HEK293 (cell line): ENCODE measurements around the gene BMP2K.
A peak's percentile ranks its signal among the peaks of the same experiment; 100 is the strongest.

Experiments
- CTCF ChIA-PET: fragments of 350-600 bp; formaldehyde crosslinking; extraction: SDS; loops from one replicate; lab custom pipeline; 2021; ENCODE audit warnings: antibody characterized with exemption; lab: Yijun Ruan, JAX
- POLR2A ChIA-PET: fragments of 300-600 bp; formaldehyde crosslinking; extraction: SDS; loops from one replicate; lab custom pipeline; 2020; ENCODE audit warnings: antibody characterized with exemption, inconsistent platforms; lab: Yijun Ruan, JAX
- H3K27ac ChIP-seq: fragments of 200-500 bp; sonication (Bioruptor generic); 2 replicates; pipeline ENCODE4 v1.5.1; 2014; ENCODE audit warnings: low read depth, low read length, control low read depth, inconsistent platforms; ENCODE audit errors: extremely low read depth
- H3K36me3 ChIP-seq, 2 experiments: fragments of 200-500 bp in 1 of 2; sonication (Bioruptor generic) in 1 of 2; 1 replicate in 1 of 2; 2 replicates in 1 of 2; pipeline ENCODE4 v1.5.1; 2014 to 2017; ENCODE audit warnings: inconsistent platforms in 2 of 2, low read length in 2 of 2; ENCODE audit not compliant: control insufficient read depth in 2 of 2, insufficient read depth in 1 of 2
- H3K4me1 ChIP-seq: fragments of 200-500 bp; sonication (Bioruptor generic); 2 replicates; pipeline ENCODE4 v1.5.1; 2014; ENCODE audit warnings: mild to moderate bottlenecking, low read length, inconsistent platforms; ENCODE audit not compliant: control insufficient read depth, insufficient read depth
- H3K4me3 ChIP-seq: 2 replicates; pipeline ENCODE4 v1.5.1; 2011; ENCODE audit warnings: low read depth, mild to moderate bottlenecking, control low read depth, low read length, moderate library complexity
- H3K9me3 ChIP-seq: fragments of 200-500 bp; sonication (Bioruptor generic); 2 replicates; pipeline ENCODE4 v1.5.1; 2014; ENCODE audit warnings: low read depth, low read length, inconsistent platforms; ENCODE audit not compliant: control insufficient read depth, insufficient read depth
- EGR2 ChIP-seq: fragments of 450-650 bp; formaldehyde crosslinking; IDR thresholded peaks from 2 replicates; pipeline ENCODE4 v1.5.1; 2016; ENCODE audit warnings: low read depth, missing biosample characterization, missing genetic modification characterization
- FEZF1 ChIP-seq: fragments of 450-650 bp; formaldehyde crosslinking; IDR thresholded peaks from 2 replicates; pipeline ENCODE4 v1.5.1; 2016; ENCODE audit warnings: missing biosample characterization, missing genetic modification characterization
- GLIS2 ChIP-seq: fragments of 450-650 bp; formaldehyde crosslinking; IDR thresholded peaks from 2 replicates; pipeline ENCODE4 v1.5.1; 2016; ENCODE audit warnings: missing biosample characterization, missing genetic modification characterization
- HOXC10 ChIP-seq: sonication (generic); formaldehyde crosslinking; IDR thresholded peaks from 2 replicates; pipeline ENCODE4 v1.8.1; 2023; ENCODE audit warnings: mild to moderate bottlenecking, missing genetic modification reagents
- KLF16 ChIP-seq: fragments of 450-650 bp; formaldehyde crosslinking; IDR thresholded peaks from 2 replicates; pipeline ENCODE4 v1.5.1; 2017; ENCODE audit warnings: missing biosample characterization, missing genetic modification characterization
- KLF17 ChIP-seq: fragments of 450-650 bp; formaldehyde crosslinking; IDR thresholded peaks from 2 replicates; pipeline ENCODE4 v1.5.1; 2016; ENCODE audit warnings: missing biosample characterization, missing genetic modification characterization
- OSR2 ChIP-seq: fragments of 450-650 bp; formaldehyde crosslinking; IDR thresholded peaks from 2 replicates; pipeline ENCODE4 v1.5.1; 2016; ENCODE audit warnings: missing biosample characterization, missing genetic modification characterization
- PRDM1 ChIP-seq: fragments of 450-650 bp; formaldehyde crosslinking; IDR thresholded peaks from 2 replicates; pipeline ENCODE4; 2016; ENCODE audit warnings: missing biosample characterization, missing genetic modification characterization
- ZBTB26 ChIP-seq: fragments of 450-650 bp; formaldehyde crosslinking; optimal IDR thresholded peaks from 2 replicates; pipeline ENCODE3; 2016; ENCODE audit warnings: missing biosample characterization, mild to moderate bottlenecking, missing genetic modification characterization
- ZBTB48 ChIP-seq: fragments of 450-650 bp; formaldehyde crosslinking; IDR thresholded peaks from 2 replicates; pipeline ENCODE4 v1.5.1; 2016; ENCODE audit warnings: missing biosample characterization, missing genetic modification characterization
- ZNF155 ChIP-seq: fragments of 450-650 bp; formaldehyde crosslinking; IDR thresholded peaks from 2 replicates; pipeline ENCODE4 v1.5.1; 2016; ENCODE audit warnings: missing biosample characterization, missing genetic modification characterization
- ZNF18 ChIP-seq: fragments of 450-650 bp; formaldehyde crosslinking; IDR thresholded peaks from 2 replicates; pipeline ENCODE4 v1.5.1; 2016; ENCODE audit warnings: missing biosample characterization, missing genetic modification characterization
- ZNF221 ChIP-seq: fragments of 450-650 bp; formaldehyde crosslinking; IDR thresholded peaks from 2 replicates; pipeline ENCODE4 v1.5.1; 2017; ENCODE audit warnings: missing biosample characterization, missing genetic modification characterization, borderline replicate concordance
- ZNF23 ChIP-seq: fragments of 450-650 bp; formaldehyde crosslinking; IDR thresholded peaks from 2 replicates; pipeline ENCODE4 v1.5.1; 2016; ENCODE audit warnings: missing biosample characterization, missing genetic modification characterization, borderline replicate concordance
- ZNF248 ChIP-seq: fragments of 450-650 bp; formaldehyde crosslinking; IDR thresholded peaks from 2 replicates; pipeline ENCODE4 v1.5.1; 2017; ENCODE audit warnings: missing biosample characterization, missing genetic modification characterization
- ZNF302 ChIP-seq: fragments of 450-650 bp; formaldehyde crosslinking; IDR thresholded peaks from 2 replicates; pipeline ENCODE4 v1.5.1; 2016; ENCODE audit warnings: missing biosample characterization, missing genetic modification characterization, low read depth
- ZNF391 ChIP-seq: fragments of 450-650 bp; formaldehyde crosslinking; IDR thresholded peaks from 2 replicates; pipeline ENCODE4 v1.5.1; 2016; ENCODE audit warnings: low read depth, missing biosample characterization, missing genetic modification characterization, borderline replicate concordance
- ZNF501 ChIP-seq: fragments of 450-650 bp; formaldehyde crosslinking; IDR thresholded peaks from 2 replicates; pipeline ENCODE4 v1.5.1; 2016; ENCODE audit warnings: missing biosample characterization, missing genetic modification characterization
- ZNF513 ChIP-seq: fragments of 450-650 bp; IDR thresholded peaks from 2 replicates; pipeline ENCODE4 v1.5.1; 2018; ENCODE audit warnings: missing biosample characterization, missing genetic modification characterization
- ZNF521 ChIP-seq: fragments of 450-650 bp; formaldehyde crosslinking; IDR thresholded peaks from 2 replicates; pipeline ENCODE4 v1.5.1; 2017; ENCODE audit warnings: missing biosample characterization, mild to moderate bottlenecking, missing genetic modification characterization
- ZNF623 ChIP-seq: fragments of 450-650 bp; formaldehyde crosslinking; IDR thresholded peaks from 2 replicates; pipeline ENCODE4 v1.5.1; 2016; ENCODE audit warnings: missing biosample characterization, missing genetic modification characterization
- ZNF660 ChIP-seq: fragments of 450-650 bp; IDR thresholded peaks from 2 replicates; pipeline ENCODE4 v1.5.1; 2018; ENCODE audit warnings: missing biosample characterization, mild to moderate bottlenecking, missing genetic modification characterization
- ZNF664 ChIP-seq: fragments of 450-650 bp; formaldehyde crosslinking; IDR thresholded peaks from 2 replicates; pipeline ENCODE4 v1.5.1; 2016; ENCODE audit warnings: missing biosample characterization, missing genetic modification characterization
- ZNF701 ChIP-seq: fragments of 450-650 bp; formaldehyde crosslinking; IDR thresholded peaks from 2 replicates; pipeline ENCODE4 v1.5.1; 2016; ENCODE audit warnings: missing biosample characterization, missing genetic modification characterization
- ZNF792 ChIP-seq: fragments of 450-650 bp; formaldehyde crosslinking; IDR thresholded peaks from 2 replicates; pipeline ENCODE4 v1.5.1; 2016; ENCODE audit warnings: missing biosample characterization, missing genetic modification characterization
- ZSCAN18 ChIP-seq: fragments of 450-650 bp; formaldehyde crosslinking; IDR thresholded peaks from 2 replicates; pipeline ENCODE4 v1.5.1; 2016; ENCODE audit warnings: missing biosample characterization, missing genetic modification characterization

Gene BMP2K

GRCh38 chr4:78910612-78911011 is 134.5 kb downstream of the BMP2K start:
- H3K27ac ChIP-seq = no peak overlapping the region
- ChIA-PET POLR2A (no interaction called here), CTCF (no interaction called here)

GRCh38 chr4:78922207-78922606 is 146.1 kb downstream of the BMP2K start:
- no peak for TF ChIP-seq ZNF23 (tag by site-specific recombination)
- TF ChIP-seq ZNF623 (tag by site-specific recombination) = no peak
- TF ChIP-seq ZNF664 (tag by site-specific recombination) = no peak
- TF ChIP-seq OSR2 (tag by site-specific recombination) = no peak
- no peak for TF ChIP-seq EGR2 (tag by site-specific recombination)
- no peak for TF ChIP-seq KLF17 (tag by site-specific recombination)
- TF ChIP-seq ZSCAN18 (tag by site-specific recombination) = no peak
- TF ChIP-seq ZNF660 (tag by site-specific recombination) = no peak
- TF ChIP-seq ZNF521 (tag by site-specific recombination) = no peak
- no peak for TF ChIP-seq HOXC10 (CRISPR knock-in tag)
- no peak for TF ChIP-seq FEZF1 (tag by site-specific recombination)
- no peak for TF ChIP-seq ZNF792 (tag by site-specific recombination)
- no peak for TF ChIP-seq ZNF701 (tag by site-specific recombination)
- TF ChIP-seq ZNF302 = no peak
- TF ChIP-seq, all 188 proteins: peak for 0
- H3K4me1 ChIP-seq = no peaks in the 10 kb centered on the region
- ChIA-PET POLR2A (no interaction called here), CTCF (no interaction called here)
- no peak overlapping the region for H3K4me3 ChIP-seq
- H3K9me3 ChIP-seq = no peaks in the 10 kb centered on the region
- no peak overlapping the region for H3K27ac ChIP-seq
- peaks cover 0 to 61% of the 10 kb centered on the region in 2 experiments; a peak in 1 of 3 replicates for H3K36me3 ChIP-seq

More at GRCh38 chr4:78910612-78911011, 134.5 kb downstream of the BMP2K start:
- H3K4me3 ChIP-seq = no peak overlapping the region
- no peaks in the 10 kb centered on the region for H3K4me1 ChIP-seq
- TF ChIP-seq PRDM1 (tag by site-specific recombination) = no peak
- peak; percentile 28; the same call in 1 of the 2 replicates for TF ChIP-seq ZNF513 (tag by site-specific recombination)
- peaks cover 0 to 26% of the 10 kb centered on the region in 2 experiments; a peak in 1 of 3 replicates for H3K36me3 ChIP-seq
- H3K9me3 ChIP-seq = no peaks in the 10 kb centered on the region

- H3K36me3 ChIP-seq = peaks cover 0 to 68% of the 10 kb centered on the region in 2 experiments; a peak in 2 of 3 replicates
- no peak for TF ChIP-seq ZNF391
- no peak for TF ChIP-seq ZNF155 (tag by site-specific recombination)
- no peak for TF ChIP-seq ZNF221 (tag by site-specific recombination)
- no peak for TF ChIP-seq KLF16 (tag by site-specific recombination)
- TF ChIP-seq ZNF501 (tag by site-specific recombination) = no peak
- no peak for TF ChIP-seq ZNF18
- no peak for TF ChIP-seq ZBTB26 (tag by site-specific recombination)
- no peak for TF ChIP-seq ZNF248
- no peak for TF ChIP-seq GLIS2 (tag by site-specific recombination)
- no peak for TF ChIP-seq ZBTB48 (tag by site-specific recombination)
Measured at GRCh38 chr4:78923464-78924312, 147.5 kb downstream of the BMP2K start.

More at GRCh38 chr4:78923464-78924312, 147.5 kb downstream of the BMP2K start:
- no peak overlapping the region for H3K27ac ChIP-seq
- ChIA-PET POLR2A (no interaction called here), CTCF (interaction anchor here (0.7 kb wide), 1 partner anchor 73 kb away, joined by 3 read pairs; no protein-coding TSS in a partner anchor)
- H3K9me3 ChIP-seq = no peaks in the 10 kb centered on the region
- H3K4me3 ChIP-seq = no peak overlapping the region
- H3K4me1 ChIP-seq = no peaks in the 10 kb centered on the region
